Stimulated activated CD8-positive, alpha-beta memory T cell treated with anti-CD3 and anti-CD28 coated beads, Interleukin-15, amount 100 ng/mL, for 4 hours (primary cell): ENCODE data around the gene CEACAM21.
A peak's percentile ranks its signal among the peaks of the same experiment; 100 is the strongest.

Experiments
- DNase-seq, 2 donors: peaks; one replicate each; pipeline ENCODE4 v3.0.0-alpha.2; 2020; ENCODE audit warnings: low read depth in 2 of 2

CEACAM21 gene

GRCh38 chr19:41575998-41576397 lies at the start of gene CEACAM21:
TSS of gene CEACAM21 (plus strand) at chr19:41576166. CDS start at chr19:41576275, 109 bp downstream.
- no peak for DNase-seq

DNA sequence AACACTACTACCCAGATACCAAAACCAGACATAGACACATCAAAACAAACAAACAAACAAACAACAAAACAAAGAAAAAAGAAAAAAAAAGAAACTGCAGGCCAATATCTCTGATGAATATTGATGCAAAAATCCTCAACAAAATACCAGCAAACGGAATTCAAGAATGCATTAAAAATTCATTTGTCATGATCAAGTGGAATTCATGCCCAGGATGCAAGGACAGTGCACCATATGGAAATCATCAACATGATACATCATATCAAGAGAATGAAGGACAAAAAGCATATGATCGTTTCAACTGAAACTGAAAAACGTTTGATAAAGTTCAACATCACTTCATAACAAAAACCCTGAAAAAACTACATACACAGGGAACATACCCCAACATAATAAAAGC lies 48.9 kb upstream of the CEACAM21 start:
- no peak for DNase-seq

DNA sequence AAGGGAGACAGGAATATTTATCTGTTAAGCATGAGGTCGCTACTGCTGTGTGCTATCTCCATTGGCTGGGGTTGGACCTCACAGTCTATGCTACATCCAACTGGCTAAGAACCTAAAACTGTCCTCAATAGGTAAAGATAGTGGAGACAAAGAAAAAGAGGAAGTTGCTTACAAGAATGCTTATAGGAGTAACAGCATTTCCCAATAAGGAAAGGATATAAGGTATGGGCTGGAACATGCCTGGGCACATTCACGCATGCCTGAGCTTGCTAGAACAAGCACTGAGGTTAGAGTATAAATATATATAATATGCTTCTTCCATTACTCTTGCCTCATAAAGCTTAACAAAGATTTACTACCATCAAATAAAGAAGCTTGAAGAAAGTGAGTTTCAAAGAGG lies 47.9 kb upstream of the CEACAM21 start:
- DNase-seq = no peak

DNA sequence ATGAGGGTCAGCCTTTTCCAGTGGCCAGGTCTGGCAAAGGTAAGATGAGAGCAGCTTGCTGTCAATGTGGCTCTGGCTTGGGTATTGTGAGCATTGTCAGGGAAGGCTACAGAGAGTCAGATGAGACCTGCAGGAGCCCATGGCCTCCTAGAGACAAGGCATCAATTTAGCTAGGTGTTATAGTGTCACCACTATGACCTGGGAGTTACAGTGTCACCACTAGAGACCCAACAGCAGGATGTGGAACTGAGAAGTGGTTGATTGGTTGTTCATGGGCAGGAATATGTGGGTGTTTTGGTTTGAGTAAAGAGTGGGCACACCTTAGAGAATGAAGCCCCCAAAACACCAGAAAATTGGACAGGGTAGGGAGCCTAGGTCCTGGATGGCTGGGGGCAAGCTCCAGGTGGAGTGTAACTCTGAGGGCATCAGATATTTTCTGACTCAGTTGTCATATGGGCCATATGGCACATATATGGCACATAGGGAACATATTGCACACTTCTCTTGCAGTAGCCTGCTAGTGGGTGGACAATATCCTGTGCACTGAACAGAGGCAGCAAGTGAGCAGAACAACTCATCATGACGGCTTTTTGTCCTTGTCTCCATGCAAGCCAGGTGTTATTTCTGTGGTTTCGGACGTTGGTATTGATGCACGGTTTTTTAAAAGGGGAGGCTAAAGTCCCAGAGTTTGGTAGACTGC lies 46.3 kb upstream of the CEACAM21 start:
- DNase-seq = no peak

- no peak for DNase-seq
These were observed 45.8 kb upstream of the CEACAM21 start for GRCh38 chr19:41530184-41530534.

GRCh38 chr19:41530761-41531301 lies 45.1 kb upstream of the CEACAM21 start:
- no peak for DNase-seq

DNA sequence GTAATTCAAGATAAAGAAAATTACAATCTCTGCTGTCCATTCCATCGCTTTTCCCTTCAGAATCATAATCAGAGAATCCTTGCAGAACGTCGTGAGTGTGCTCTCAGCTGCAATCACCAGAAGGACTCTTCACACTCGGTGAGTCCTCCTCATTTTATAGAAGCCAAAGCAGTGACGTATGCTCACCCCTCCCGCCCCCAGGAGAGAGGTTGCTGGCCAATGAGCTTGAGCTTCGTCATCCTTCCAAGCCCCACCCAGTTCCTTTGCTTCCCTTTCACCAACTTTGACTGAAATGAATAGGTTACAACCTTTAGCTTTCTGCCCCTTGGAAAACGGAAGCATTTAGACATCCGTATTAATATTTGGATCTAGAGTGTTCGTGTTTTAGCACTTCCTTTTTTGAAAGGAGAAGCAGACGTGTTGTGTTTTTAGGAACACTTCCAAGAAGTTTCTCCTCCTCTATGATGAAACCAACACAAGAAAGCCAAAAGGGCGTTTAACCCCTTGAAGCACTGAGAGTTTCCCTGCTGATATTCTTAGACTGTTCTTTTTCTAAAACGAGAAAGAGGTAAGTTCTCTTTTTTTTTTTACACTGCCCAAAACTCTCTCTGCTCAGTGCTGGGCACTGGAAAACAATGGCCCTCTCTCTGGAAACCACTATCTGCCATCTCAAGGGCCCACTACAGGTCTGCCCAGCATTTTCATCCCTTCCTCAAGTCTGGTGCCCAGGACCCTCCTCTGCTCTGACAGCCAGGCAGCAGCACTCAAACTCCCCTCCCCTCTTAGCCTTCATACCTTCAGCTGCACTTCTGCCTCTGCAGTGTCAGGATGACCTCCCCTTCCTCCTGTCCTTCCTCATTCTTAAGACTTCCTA lies 44.3 kb upstream of the CEACAM21 start:
- peak; percentile 60 to 67 for DNase-seq

- no peak for DNase-seq
These were observed 43.4 kb upstream of the CEACAM21 start for GRCh38 chr19:41532526-41532925.

DNA sequence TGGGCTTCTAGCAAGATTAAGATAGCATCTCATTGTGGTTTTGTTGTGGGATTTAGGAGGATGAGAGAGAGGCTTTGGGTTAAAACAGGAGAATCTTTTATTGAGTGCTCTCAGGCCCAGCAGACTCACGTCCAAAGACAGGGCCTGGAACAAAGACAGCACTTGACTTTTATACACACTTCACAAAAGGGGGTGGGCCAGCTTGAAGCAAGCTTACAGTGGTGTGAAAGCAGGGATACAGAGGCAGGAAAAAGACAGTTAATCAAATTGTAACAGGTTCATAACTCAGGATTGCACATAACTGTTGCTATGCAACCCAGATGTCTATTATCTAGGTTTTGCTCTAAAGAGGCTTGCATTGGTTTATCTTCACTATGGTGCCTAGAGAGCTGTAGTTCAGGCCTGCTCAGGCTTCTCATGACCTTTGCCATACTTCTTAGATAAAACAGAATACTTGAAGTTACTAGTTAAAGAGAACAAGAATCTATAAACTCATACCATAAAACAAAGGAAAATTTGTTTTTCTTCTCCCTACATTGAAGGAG lies 42.2 kb upstream of the CEACAM21 start:
- DNase-seq = no peak

DNA sequence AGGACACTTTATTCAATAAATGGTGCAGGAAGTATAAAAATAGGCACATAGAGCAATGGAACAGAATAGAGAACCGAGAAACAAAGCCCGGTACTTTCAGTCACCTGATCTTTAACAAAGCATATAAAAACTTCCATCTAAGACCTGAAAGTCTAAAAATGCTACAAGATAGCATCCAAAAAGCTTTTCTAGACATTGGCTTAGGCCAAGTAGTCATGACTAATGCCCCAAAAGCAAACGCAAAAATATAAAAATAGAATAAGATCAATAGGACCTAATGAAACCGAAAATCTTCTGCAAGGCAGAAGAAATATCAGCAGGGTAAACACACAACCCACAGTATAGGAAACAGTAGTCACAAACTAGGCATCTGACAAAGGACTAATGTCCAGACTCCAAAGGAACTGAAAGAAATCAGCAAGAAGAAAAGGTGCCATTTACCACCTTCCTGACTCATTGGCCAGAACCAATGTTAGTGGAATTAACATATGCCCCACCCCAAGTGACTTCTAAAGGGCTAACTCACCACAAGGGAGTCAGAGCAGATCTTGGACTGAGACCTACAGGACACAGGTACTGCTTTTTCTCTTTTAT lies 40.8 kb upstream of the CEACAM21 start:
- no peak for DNase-seq

GRCh38 chr19:41537789-41538188 lies 38.2 kb upstream of the CEACAM21 start:
- no peak for DNase-seq

DNA sequence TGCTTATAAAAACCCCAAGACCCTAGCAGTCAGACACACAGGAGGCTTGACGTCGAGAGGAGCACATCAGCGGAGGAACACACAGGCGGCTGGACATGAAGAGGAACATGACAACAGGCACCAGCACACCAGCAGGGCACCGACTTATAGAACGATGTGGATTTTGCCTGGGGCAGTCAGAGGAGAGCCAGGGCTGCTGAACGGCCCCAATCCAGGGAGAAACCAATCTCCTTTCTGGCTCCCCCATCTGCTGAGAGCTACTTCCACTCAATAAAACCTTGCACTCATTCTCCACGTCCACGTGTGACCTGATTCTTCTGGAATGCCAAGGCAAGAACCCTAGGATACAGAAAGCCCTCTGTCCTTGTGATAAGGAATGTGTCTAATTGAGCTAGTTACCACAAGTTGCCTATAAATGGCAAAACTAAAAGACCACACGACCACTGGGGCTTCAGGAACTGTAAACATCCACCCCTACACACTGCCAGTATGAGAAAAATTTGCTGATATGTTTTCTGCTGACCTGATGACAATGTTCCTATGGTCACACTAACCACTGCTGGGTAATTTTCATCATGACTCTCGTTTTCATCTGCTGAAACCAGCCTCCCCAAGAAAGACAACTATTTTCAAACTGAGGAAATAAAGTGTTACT lies 35.8 kb upstream of the CEACAM21 start:
- DNase-seq = no peak

DNA sequence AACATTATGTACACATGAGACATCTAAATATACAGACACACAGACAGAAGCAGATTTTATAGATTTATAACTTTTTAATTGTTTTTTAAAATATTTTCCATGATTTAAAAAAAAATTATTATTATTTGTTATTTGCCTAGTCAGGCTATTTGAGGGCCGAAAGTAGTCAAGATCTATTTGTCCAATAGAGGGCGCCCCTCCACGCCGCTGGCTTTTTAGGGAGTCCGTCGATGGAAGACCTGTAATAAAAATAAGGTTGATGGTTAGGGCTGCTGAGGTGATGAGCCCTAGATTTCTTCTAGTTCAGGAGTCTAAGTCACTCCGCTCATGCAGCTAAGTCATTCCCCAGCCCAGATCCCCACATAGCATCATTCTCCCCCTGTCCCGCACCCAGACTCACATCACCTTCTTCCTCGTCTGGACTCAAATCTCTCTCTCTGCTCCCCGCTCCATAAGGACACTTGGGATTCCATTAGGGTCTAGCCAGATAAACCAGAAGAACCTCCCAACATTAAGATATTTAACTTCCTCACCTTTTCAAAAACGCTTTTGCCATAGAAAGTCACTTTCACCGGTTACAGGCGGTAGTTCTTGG lies 33.9 kb upstream of the CEACAM21 start:
- DNase-seq = peak; percentile 47 to 65

DNA sequence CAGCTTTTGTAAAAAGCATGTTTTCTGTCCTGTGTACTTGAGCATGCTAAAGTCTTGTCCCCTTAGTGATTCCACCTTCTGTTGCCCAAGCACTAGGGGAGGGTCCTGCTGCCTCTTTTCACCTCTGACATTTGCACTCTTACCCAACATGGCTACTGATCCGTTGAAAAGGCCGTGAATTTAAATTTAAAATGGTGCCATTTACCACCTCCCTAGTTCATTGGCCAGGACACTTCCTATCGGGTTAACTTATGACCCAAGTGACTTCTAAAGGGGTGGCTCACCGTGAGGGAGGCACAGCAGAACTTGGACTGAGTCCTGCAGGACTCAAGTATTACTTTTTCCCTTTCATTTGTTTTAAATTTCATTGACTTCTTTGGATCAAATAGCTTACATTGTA lies 33.3 kb upstream of the CEACAM21 start:
- DNase-seq = no peak

- no peak for DNase-seq
These were observed 32.4 kb upstream of the CEACAM21 start for GRCh38 chr19:41543582-41543981.

DNA sequence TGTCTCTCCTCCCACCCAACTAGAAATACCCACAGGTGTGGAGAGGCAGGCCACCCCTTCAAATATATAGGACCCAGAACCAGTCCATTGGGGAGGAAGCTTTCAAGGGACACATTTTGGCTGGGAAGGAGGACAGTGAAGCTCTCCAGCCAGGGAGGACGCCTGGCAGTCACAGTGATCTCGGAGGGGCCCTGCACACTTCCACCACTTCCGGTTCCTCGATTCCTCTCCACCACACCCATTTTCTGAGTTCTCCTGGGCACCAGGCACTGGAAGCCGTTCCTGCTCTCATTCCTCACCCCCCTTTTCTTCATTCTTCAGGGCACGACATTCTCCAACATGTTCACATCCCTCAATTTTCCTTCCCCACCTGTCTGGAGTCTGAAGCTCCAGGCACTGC lies 30.4 kb upstream of the CEACAM21 start:
- DNase-seq = no peak

- no peak for DNase-seq
These were observed 29.6 kb upstream of the CEACAM21 start for GRCh38 chr19:41546386-41546789.

DNA sequence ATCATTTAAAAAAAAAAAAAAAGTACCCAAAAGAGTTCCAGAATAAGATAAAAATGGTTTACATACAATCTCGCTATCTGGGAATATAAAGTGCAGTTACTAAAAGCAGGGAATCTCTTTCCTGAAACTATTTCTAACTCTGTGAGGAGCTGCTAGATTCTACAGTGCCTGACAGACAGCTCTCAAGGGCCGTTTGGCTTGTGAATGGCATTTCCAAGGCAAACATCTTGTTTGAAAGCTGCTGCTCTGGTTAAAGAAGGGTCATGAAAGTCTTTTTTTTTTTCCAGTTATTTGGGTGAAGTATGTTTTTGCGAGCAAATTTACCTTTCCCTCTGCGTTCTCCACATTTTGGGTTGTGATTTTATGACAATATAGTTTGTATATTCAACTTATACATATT lies 29.0 kb upstream of the CEACAM21 start:
- DNase-seq = no peak

- no peak for DNase-seq
These were observed 28.4 kb upstream of the CEACAM21 start for GRCh38 chr19:41547569-41547968.

GRCh38 chr19:41548047-41548446 lies 27.9 kb upstream of the CEACAM21 start:
- DNase-seq = no peak

DNA sequence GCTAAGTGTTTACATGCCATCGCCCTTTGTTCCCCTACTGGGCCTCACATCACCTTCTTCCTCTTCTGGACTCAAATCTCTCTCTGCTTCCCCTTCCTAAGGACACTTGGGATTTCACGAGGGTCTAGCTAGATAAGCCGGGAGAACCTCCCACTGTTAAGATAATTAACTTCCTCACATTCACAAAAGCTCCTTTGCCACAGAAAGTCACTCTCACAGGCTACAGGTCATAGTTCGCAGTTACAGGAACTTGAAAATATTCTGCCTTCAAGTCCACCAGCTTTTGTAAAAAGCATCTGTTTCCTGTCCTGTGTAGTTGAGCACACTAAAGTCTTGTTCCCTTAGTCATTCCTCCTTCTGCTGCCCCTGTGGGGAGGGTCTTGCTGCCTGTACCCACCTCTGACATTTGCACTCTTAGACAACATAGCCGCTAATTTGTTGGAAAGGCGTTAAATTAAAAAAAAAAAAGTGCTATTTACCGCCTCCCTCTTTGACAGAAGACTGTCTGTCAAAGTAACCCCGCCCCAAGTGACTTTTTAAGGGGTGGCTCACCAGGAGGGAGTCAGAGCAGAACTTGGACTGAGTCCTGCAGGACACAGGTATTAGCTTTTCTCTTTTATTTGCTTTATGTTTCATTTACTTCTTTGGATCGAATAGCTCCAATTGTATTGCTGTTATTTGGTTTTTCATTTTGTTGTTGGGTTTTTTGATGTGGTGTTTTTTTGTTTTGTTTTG lies 26.8 kb upstream of the CEACAM21 start:
- peak; percentile 39 to 51 for DNase-seq
